ENCODE results near the gene RNASEL. TPM values are rescaled to one million over a fixed set of nuclear protein-coding genes. Genes with fewer than 3 reads are reported as not detected.

The RNASEL gene
- total and polyA plus RNA-seq, 2 donors (not counting 1 experiment from before 2014, with no cell fraction given): 6.1 to 9.6 TPM

- Histone ChIP-seq H4K20me1 (ENCODE audit: control insufficient read depth, extremely low read depth, insufficient read depth, low read length) (no peaks in the 10 kb centered on the region), H3K4me3 (replicated peaks in 1 of 4; ENCODE audit: control extremely low read depth in 1 of 4, insufficient read depth in 1 of 4, low read depth in 3 of 4, low read length in 4 of 4) (no peak overlapping the region), H3K27ac (ENCODE audit: insufficient read depth, low read length) (no peak overlapping the region), H3K4me1 (ENCODE audit: control insufficient read depth, extremely low read depth, insufficient read depth, low read length) (no peaks in the 10 kb centered on the region), H3K79me2 (ENCODE audit: control insufficient read depth, insufficient read depth, low read length) (no peaks in the 10 kb centered on the region), H3K36me3 (ENCODE audit: control insufficient read depth, insufficient read depth, low read length) (no peaks in the 10 kb centered on the region), H3K9me3 (ENCODE audit: control insufficient read depth, insufficient read depth, low read depth, low read length) (no peaks in the 10 kb centered on the region), H2AFZ (ENCODE audit: low read length) (no peak overlapping the region), H3K4me2 (ENCODE audit: extremely low read depth, insufficient read depth, low read length) (no peak overlapping the region), H3K9ac (ENCODE audit: insufficient read depth, low read length) (no peak overlapping the region), H3K27me3 (ENCODE audit: control insufficient read depth, insufficient read depth, low read length) (no peaks in the 10 kb centered on the region)
- no peak for DNase-seq (ENCODE audit: low read depth in 2 of 2)
- TF ChIP-seq EZH2 (IDR thresholded peaks at IDR 0.05; ENCODE audit: low read length, missing control alignments): no peak
- no peak for TF ChIP-seq CTCF (conservative IDR thresholded peaks at IDR 0.05 in 1 of 2, IDR thresholded peaks at IDR 0.05 in 1 of 2; ENCODE audit: low read depth in 1 of 2, low read length in 2 of 2)
These were observed 40.0 kb upstream of the RNASEL start for GRCh38 chr1:182629080-182629479.

- no peaks in the 10 kb centered on the region for H3K9me3 ChIP-seq (ENCODE audit: control insufficient read depth, insufficient read depth, low read depth, low read length)
- H3K27ac ChIP-seq (ENCODE audit: insufficient read depth, low read length): no peak overlapping the region
- no peaks in the 10 kb centered on the region for H4K20me1 ChIP-seq (ENCODE audit: control insufficient read depth, extremely low read depth, insufficient read depth, low read length)
- no peak overlapping the region for H3K9ac ChIP-seq (ENCODE audit: insufficient read depth, low read length)
- TF ChIP-seq EZH2 (IDR thresholded peaks at IDR 0.05; ENCODE audit: low read length, missing control alignments) (no peak), CTCF (conservative IDR thresholded peaks at IDR 0.05 in 1 of 2, IDR thresholded peaks at IDR 0.05 in 1 of 2; ENCODE audit: low read depth in 1 of 2, low read length in 2 of 2) (no peak)
- no peaks in the 10 kb centered on the region for H3K27me3 ChIP-seq (ENCODE audit: control insufficient read depth, insufficient read depth, low read length)
- no peak for DNase-seq (ENCODE audit: low read depth in 2 of 2)
- no peak overlapping the region for H2AFZ ChIP-seq (ENCODE audit: low read length)
- H3K36me3 ChIP-seq (ENCODE audit: control insufficient read depth, insufficient read depth, low read length): no peaks in the 10 kb centered on the region
- H3K4me3 ChIP-seq (replicated peaks in 1 of 4; ENCODE audit: control extremely low read depth in 1 of 4, insufficient read depth in 1 of 4, low read depth in 3 of 4, low read length in 4 of 4): no peak overlapping the region
- H3K4me1 ChIP-seq (ENCODE audit: control insufficient read depth, extremely low read depth, insufficient read depth, low read length): no peaks in the 10 kb centered on the region
- H3K4me2 ChIP-seq (ENCODE audit: extremely low read depth, insufficient read depth, low read length): no peak overlapping the region
- no peaks in the 10 kb centered on the region for H3K79me2 ChIP-seq (ENCODE audit: control insufficient read depth, insufficient read depth, low read length)
These were observed 39.6 kb upstream of the RNASEL start for GRCh38 chr1:182628657-182629056.

- no peak for DNase-seq (ENCODE audit: low read depth in 2 of 2)
- TF ChIP-seq CTCF (conservative IDR thresholded peaks at IDR 0.05 in 1 of 2, IDR thresholded peaks at IDR 0.05 in 1 of 2; ENCODE audit: low read depth in 1 of 2, low read length in 2 of 2) (no peak), EZH2 (IDR thresholded peaks at IDR 0.05; ENCODE audit: low read length, missing control alignments) (no peak)
- Histone ChIP-seq H4K20me1 (ENCODE audit: control insufficient read depth, extremely low read depth, insufficient read depth, low read length) (no peaks in the 10 kb centered on the region), H3K27ac (ENCODE audit: insufficient read depth, low read length) (no peak overlapping the region), H3K9ac (ENCODE audit: insufficient read depth, low read length) (no peak overlapping the region), H2AFZ (ENCODE audit: low read length) (no peak overlapping the region), H3K79me2 (ENCODE audit: control insufficient read depth, insufficient read depth, low read length) (no peaks in the 10 kb centered on the region), H3K9me3 (ENCODE audit: control insufficient read depth, insufficient read depth, low read depth, low read length) (no peaks in the 10 kb centered on the region), H3K36me3 (ENCODE audit: control insufficient read depth, insufficient read depth, low read length) (no peaks in the 10 kb centered on the region), H3K4me3 (replicated peaks in 1 of 4; ENCODE audit: control extremely low read depth in 1 of 4, insufficient read depth in 1 of 4, low read depth in 3 of 4, low read length in 4 of 4) (no peak overlapping the region), H3K4me1 (ENCODE audit: control insufficient read depth, extremely low read depth, insufficient read depth, low read length) (no peaks in the 10 kb centered on the region), H3K4me2 (ENCODE audit: extremely low read depth, insufficient read depth, low read length) (no peak overlapping the region), H3K27me3 (ENCODE audit: control insufficient read depth, insufficient read depth, low read length) (no peaks in the 10 kb centered on the region)
These were observed 38.6 kb upstream of the RNASEL start for GRCh38 chr1:182627622-182628021.

Data from fibroblast of lung (primary cell).